ENCODE data around the gene EXOC3L4. TPM values are rescaled to one million over a fixed set of nuclear protein-coding genes. Genes with fewer than 3 reads are reported as not detected.
A peak's percentile ranks its signal among the peaks of the same experiment; 100 is the strongest.

EXOC3L4 gene
- total RNA-seq, 1 donor from 2014 or later, result not detected

DNA sequence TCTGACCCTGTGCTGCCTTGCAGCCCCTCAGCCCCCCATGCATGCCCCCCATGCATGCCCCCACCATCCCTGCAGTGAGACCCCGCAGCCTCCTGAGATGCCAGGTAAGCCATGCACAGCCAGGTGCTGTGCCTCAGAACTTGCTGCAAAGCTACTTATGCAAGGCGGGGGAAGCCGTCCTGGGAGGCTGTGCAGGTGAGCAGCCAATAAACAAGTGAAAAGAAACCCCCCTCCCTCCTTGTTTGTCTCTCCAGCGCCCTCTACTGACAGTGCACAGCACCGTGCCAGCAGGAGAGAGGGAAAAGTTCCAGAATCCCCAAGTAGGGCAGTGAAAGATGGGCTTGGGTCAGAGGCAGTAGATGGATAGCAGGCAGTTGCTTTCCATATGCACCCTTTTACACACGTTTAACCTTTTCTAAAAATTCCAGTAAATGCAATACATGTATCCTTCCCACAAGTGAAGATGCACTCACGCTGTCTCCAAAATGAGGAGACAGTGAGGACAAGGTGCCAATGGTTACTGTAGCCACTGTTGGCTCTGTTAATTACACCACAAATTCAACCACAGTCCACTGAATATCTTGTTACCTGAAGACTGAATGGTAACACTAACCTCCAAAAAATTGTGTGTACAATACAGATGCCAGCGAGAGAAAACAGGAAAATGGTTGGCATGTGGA lies 46.7 kb downstream of the EXOC3L4 start:
- Histone ChIP-seq H4K20me1 (ENCODE audit: insufficient read depth, low read length) (peaks cover 5% of the 10 kb centered on the region), H3K4me1 (ENCODE audit: insufficient read depth, low read length) (peaks cover 8% of the 10 kb centered on the region), H3K79me2 (ENCODE audit: insufficient read depth, low read length) (no peaks in the 10 kb centered on the region), H3K4me2 (ENCODE audit: low read length) (no peak overlapping the region), H3K36me3 (ENCODE audit: insufficient read depth, low read length) (no peaks in the 10 kb centered on the region), H3K27ac (ENCODE audit: low read depth, low read length) (no peak overlapping the region), H3K9me3 (ENCODE audit: insufficient read depth, low read depth, low read length) (no peaks in the 10 kb centered on the region), H3K9ac (ENCODE audit: low read length) (no peak overlapping the region), H3K4me3 (ENCODE audit: insufficient read depth, low read depth, low read length) (no peak overlapping the region), H2AFZ (ENCODE audit: low read depth, low read length) (no peak overlapping the region), H3K27me3 (ENCODE audit: insufficient read depth, low read length) (peaks cover 33% of the 10 kb centered on the region)
- Mint-ChIP-seq H3K4me3 (ENCODE audit: unreplicated experiment) (no peak overlapping the region), H3K27me3 (ENCODE audit: low read depth, unreplicated experiment) (peaks cover 47% of the 10 kb centered on the region), H3K27ac (ENCODE audit: unreplicated experiment) (no peak overlapping the region), H3K4me1 (ENCODE audit: low read depth, unreplicated experiment) (peaks cover 15% of the 10 kb centered on the region), H3K9me3 (ENCODE audit: unreplicated experiment) (no peaks in the 10 kb centered on the region), H3K36me3 (ENCODE audit: low read depth, unreplicated experiment) (no peaks in the 10 kb centered on the region)
- FAIRE-seq (no peak), DNase-seq (ENCODE audit: low read depth) (no peak)
- no peak for TF ChIP-seq EZH2 (IDR thresholded peaks at IDR 0.05; ENCODE audit: insufficient read depth, low read length)
- TF ChIP-seq, protein P1, sequence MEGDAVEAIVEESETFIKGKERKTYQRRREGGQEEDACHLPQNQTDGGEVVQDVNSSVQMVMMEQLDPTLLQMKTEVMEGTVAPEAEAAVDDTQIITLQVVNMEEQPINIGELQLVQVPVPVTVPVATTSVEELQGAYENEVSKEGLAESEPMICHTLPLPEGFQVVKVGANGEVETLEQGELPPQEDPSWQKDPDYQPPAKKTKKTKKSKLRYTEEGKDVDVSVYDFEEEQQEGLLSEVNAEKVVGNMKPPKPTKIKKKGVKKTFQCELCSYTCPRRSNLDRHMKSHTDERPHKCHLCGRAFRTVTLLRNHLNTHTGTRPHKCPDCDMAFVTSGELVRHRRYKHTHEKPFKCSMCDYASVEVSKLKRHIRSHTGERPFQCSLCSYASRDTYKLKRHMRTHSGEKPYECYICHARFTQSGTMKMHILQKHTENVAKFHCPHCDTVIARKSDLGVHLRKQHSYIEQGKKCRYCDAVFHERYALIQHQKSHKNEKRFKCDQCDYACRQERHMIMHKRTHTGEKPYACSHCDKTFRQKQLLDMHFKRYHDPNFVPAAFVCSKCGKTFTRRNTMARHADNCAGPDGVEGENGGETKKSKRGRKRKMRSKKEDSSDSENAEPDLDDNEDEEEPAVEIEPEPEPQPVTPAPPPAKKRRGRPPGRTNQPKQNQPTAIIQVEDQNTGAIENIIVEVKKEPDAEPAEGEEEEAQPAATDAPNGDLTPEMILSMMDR (IDR thresholded peaks at IDR 0.05; ENCODE audit: insufficient read depth, low read depth, low read length), result peak; percentile 44

DNA sequence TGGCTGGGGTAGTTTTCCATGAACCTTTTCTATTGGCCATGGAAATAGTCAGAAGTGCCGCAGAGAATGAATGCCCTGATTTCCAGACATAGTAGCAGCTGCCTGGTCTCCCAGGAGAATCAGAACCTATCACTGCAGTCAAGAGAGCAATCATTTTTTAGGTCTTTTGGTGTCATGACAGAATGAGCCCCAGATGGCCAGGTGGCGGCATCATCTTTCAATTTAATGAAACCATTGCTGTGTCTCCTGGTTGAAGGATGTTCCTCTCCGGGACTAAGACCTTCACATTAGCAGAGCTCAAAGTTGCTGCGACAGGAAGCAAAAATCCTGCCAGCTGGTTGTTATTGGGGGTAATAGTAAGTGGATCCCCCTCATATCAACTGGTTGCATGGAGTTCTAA lies 47.5 kb downstream of the EXOC3L4 start:
- DNase-seq (ENCODE audit: low read depth) (no peak), FAIRE-seq (no peak)
- no peaks in the 10 kb centered on the region for H3K79me2 ChIP-seq (ENCODE audit: insufficient read depth, low read length)
- Mint-ChIP-seq H3K4me3 (ENCODE audit: unreplicated experiment) (no peak overlapping the region), H3K9me3 (ENCODE audit: unreplicated experiment) (no peaks in the 10 kb centered on the region), H3K36me3 (ENCODE audit: low read depth, unreplicated experiment) (no peaks in the 10 kb centered on the region), H3K27me3 (ENCODE audit: low read depth, unreplicated experiment) (peaks cover 54% of the 10 kb centered on the region), H3K27ac (ENCODE audit: unreplicated experiment) (no peak overlapping the region), H3K4me1 (ENCODE audit: low read depth, unreplicated experiment) (peaks cover 7% of the 10 kb centered on the region)
- H2AFZ ChIP-seq (ENCODE audit: low read depth, low read length), result no peak overlapping the region
- no peak for TF ChIP-seq EZH2 (IDR thresholded peaks at IDR 0.05; ENCODE audit: insufficient read depth, low read length)
- TF ChIP-seq, protein P1 (IDR thresholded peaks at IDR 0.05; ENCODE audit: insufficient read depth, low read depth, low read length), result no peak
- no peak overlapping the region for H3K27ac ChIP-seq (ENCODE audit: low read depth, low read length)
- no peak overlapping the region for H3K9ac ChIP-seq (ENCODE audit: low read length)
- H3K36me3 ChIP-seq (ENCODE audit: insufficient read depth, low read length), result no peaks in the 10 kb centered on the region
- H3K4me3 ChIP-seq (ENCODE audit: insufficient read depth, low read depth, low read length), result no peak overlapping the region
- no peak overlapping the region for H3K4me2 ChIP-seq (ENCODE audit: low read length)
- H4K20me1 ChIP-seq (ENCODE audit: insufficient read depth, low read length), result no peaks in the 10 kb centered on the region
- H3K4me1 ChIP-seq (ENCODE audit: insufficient read depth, low read length), result peaks cover 1% of the 10 kb centered on the region
- H3K9me3 ChIP-seq (ENCODE audit: insufficient read depth, low read depth, low read length), result no peaks in the 10 kb centered on the region
- H3K27me3 ChIP-seq (ENCODE audit: insufficient read depth, low read length), result peaks cover 33% of the 10 kb centered on the region

DNA sequence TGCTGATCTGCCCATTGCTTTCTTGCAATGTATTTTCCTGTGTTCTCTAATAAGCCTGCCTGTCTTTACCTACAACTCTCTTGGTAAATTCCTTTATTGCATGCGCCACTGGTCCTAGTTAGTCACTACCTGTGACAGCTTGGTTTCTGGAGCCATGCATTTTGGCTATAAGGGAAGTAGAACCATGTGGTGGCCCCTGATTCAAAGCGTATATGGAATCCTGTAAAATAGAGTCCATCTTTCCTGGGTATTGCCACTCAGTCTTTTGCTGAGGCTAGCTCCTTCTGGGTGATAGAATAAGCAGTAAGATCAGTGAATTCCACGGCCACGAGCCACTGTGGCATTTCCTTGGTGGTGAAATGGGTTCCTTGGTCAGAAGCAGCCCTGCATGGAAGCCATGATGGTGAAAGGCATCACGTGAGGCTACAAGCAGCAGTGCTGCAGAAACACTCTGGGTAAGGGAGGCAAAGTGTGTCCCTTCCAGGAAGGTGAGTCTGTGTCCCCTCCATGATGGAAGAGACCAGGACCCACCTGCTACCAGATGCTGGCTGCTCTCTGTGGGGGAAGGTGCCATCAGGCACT lies 48.3 kb downstream of the EXOC3L4 start:
- Histone ChIP-seq H3K27ac (ENCODE audit: low read depth, low read length) (no peak overlapping the region), H3K27me3 (ENCODE audit: insufficient read depth, low read length) (peaks cover 33% of the 10 kb centered on the region), H4K20me1 (ENCODE audit: insufficient read depth, low read length) (no peaks in the 10 kb centered on the region), H3K4me3 (ENCODE audit: insufficient read depth, low read depth, low read length) (no peak overlapping the region), H3K4me1 (ENCODE audit: insufficient read depth, low read length) (no peaks in the 10 kb centered on the region), H3K79me2 (ENCODE audit: insufficient read depth, low read length) (no peaks in the 10 kb centered on the region), H3K9me3 (ENCODE audit: insufficient read depth, low read depth, low read length) (no peaks in the 10 kb centered on the region), H3K9ac (ENCODE audit: low read length) (no peak overlapping the region), H3K4me2 (ENCODE audit: low read length) (no peak overlapping the region), H3K36me3 (ENCODE audit: insufficient read depth, low read length) (no peaks in the 10 kb centered on the region), H2AFZ (ENCODE audit: low read depth, low read length) (no peak overlapping the region)
- no peak for TF ChIP-seq EZH2 (IDR thresholded peaks at IDR 0.05; ENCODE audit: insufficient read depth, low read length)
- TF ChIP-seq, protein P1 (IDR thresholded peaks at IDR 0.05; ENCODE audit: insufficient read depth, low read depth, low read length), result no peak
- FAIRE-seq (no peak), DNase-seq (ENCODE audit: low read depth) (no peak)
- Mint-ChIP-seq H3K27me3 (ENCODE audit: low read depth, unreplicated experiment) (peaks cover 61% of the 10 kb centered on the region), H3K9me3 (ENCODE audit: unreplicated experiment) (no peaks in the 10 kb centered on the region), H3K27ac (ENCODE audit: unreplicated experiment) (no peak overlapping the region), H3K36me3 (ENCODE audit: low read depth, unreplicated experiment) (no peaks in the 10 kb centered on the region), H3K4me3 (ENCODE audit: unreplicated experiment) (no peak overlapping the region), H3K4me1 (ENCODE audit: low read depth, unreplicated experiment) (peaks cover 4% of the 10 kb centered on the region)

Data from astrocyte (in vitro differentiated cells and primary cell).